GM10266 (cell line): ENCODE data around the gene DIP2A.

Experiments
- DNase-seq: peaks from one replicate; pipeline ENCODE4 v3.0.0; 2012; ENCODE audit errors: extremely low spot score
- TF ChIP-seq, protein P1 (sequence below): IDR thresholded peaks from 2 replicates; pipeline ENCODE4 v1.5.1; 2012; ENCODE audit warnings: mild to moderate bottlenecking, low read depth; ENCODE audit not compliant: control insufficient read depth, insufficient read depth; ENCODE audit errors: missing control alignments

DIP2A gene

DNA sequence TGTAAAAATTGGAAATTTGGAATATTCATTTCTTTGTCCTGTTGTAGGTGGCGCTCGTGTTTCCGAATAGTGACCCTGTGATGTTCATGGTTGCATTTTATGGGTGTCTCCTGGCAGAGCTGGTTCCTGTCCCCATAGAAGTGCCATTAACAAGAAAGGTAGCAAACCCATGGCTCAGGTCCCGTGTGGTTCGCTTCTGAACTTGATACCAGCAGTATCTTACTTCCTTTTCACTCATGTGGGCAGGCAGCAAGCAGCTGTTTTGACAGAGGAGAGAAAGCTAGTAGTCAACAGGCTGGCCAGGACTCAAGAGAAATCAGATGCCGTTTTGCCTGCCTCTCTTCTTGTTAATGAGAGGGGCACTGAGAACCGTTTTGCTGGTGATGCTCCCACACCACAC lies 73.4 kb downstream of the DIP2A start:
- TF ChIP-seq, protein P1, sequence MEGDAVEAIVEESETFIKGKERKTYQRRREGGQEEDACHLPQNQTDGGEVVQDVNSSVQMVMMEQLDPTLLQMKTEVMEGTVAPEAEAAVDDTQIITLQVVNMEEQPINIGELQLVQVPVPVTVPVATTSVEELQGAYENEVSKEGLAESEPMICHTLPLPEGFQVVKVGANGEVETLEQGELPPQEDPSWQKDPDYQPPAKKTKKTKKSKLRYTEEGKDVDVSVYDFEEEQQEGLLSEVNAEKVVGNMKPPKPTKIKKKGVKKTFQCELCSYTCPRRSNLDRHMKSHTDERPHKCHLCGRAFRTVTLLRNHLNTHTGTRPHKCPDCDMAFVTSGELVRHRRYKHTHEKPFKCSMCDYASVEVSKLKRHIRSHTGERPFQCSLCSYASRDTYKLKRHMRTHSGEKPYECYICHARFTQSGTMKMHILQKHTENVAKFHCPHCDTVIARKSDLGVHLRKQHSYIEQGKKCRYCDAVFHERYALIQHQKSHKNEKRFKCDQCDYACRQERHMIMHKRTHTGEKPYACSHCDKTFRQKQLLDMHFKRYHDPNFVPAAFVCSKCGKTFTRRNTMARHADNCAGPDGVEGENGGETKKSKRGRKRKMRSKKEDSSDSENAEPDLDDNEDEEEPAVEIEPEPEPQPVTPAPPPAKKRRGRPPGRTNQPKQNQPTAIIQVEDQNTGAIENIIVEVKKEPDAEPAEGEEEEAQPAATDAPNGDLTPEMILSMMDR = no peak
- no peak for DNase-seq

DNA sequence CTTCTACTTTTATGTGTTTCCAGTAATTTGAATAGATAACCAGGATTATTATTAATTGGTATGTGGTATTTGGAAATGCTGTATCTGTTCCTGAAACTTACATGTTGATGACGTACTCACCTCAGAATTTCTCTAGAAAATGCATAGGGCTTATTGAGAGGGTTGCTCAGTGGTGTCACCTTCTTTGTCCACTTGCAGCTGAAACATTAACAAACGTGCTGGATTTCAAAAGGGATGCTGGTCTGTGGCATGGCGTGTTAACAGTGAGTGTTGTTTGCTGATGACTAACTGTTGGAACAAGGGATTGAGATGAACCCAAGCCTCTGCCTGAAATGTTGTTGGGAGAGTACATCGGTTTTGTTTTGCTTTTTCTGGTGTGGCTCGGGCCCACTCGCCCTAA lies 78.3 kb downstream of the DIP2A start:
- no peak for DNase-seq
- TF ChIP-seq, protein P1 = no peak

DNA sequence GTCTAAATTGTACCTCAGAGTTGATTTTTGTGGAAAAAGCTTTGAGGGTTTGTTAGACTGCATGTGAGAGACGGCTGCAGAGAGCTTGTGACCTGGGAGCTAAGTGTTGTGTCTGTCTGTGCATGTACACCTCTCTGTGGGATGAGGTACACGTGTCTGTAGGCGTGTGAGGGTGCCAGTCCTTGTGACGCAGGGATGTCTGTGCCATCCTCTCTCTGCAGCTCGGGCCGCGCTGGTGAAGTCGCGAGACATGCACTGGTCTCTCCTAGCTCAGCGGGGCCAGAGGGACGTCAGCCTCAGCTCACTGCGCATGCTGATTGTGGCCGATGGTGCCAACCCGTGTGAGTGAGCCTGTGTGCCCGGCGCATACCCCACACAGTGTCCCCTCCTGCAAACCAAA lies 79.6 kb downstream of the DIP2A start:
- TF ChIP-seq, protein P1 = no peak
- DNase-seq = no peak

DNA sequence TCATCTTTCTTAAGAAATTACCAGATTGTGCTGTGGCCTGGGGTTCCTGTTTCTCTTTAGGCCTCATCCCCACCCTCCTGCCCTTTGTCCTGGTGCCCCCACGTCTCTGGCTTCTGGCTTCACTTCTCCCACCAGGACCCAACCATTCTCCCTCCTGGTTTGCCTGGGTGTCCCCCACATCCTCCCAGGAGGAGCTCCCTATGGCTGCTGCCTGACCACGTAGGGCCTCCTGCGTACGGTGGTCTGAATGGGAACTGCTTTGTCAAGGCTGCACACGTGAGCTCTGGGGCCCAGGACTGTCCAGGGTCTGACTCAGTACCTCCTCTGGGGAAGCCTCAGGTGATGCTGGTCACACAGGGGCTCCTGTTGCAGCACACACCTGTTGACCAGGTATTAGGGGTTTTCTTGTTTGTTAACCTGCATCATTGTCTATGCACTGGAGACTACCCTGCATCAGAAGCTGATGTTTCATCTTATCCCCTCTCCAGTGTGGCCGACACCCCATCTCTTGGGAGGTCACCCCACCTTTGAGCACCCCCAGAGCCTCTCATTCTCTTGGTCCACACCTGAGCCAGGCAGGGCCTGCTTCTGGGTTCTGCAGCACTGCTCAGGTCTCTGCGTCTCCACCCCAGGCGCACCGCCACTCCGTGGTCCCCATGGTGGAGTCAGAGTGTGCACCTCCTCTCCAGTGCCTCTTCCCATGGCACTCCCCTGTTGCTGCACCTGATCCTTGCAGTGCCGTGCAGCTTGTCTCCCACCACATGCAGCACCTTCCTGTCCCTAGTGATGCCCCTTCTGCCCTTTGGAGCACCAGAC lies 80.4 kb downstream of the DIP2A start:
- TF ChIP-seq, protein P1 = no peak
- DNase-seq = no peak

DNA sequence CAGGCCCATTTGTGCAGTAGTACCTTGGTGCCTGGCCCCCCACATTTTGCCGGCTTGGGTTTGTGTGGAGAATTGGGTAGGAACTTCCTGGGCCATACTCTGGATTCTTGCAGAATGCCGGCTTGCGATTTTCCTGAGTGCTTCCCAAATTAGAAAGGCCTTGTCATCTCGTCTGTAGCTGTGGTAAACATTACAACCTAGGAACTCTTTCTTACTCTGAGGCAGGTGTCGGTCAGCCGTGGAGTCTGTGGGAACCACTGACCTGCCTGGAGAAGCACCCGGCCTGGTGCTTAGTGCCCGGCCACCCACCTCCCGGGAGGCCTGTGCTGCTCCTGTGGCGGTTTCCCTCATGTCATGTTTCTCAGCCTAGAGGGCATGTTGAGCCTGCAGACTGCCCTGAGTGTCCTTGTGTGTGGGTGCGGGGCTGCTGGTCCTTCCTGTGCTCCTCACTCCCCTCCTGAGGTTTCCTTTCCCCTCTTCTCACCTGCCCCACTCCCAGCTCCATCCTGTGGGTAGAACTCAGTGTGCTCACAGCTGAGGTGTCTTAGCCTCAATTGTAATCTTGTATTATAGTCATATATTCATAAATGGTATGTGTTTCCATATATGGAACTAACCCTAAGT lies 81.5 kb downstream of the DIP2A start:
- TF ChIP-seq, protein P1 = no peak
- DNase-seq = no peak

DNA sequence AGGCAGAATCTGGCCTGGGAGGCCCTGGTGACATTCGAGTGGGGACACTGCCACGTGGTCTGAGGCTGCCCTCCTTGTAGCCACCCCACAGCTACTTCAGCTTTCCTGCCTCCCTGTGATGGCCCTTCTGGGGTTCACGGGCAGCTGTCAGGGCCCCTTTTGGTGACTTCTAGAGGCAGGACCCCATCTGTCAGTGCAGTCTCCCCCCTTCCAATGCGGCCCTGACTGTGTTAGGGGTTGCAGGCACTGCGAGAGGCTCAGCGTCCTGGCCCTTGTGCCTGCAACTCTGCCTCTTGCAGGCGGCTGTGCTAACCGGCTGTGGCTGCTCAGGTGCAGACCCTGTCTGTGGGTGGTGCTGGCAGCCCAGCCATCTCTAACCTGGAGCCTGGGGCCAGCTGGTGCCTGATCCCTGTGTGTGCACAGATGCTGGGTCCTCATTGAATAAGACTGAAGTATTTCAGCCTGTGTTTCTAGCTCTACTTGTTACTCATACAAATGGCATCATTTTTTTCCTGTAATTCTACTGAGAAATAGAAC lies 84.0 kb downstream of the DIP2A start:
- TF ChIP-seq, protein P1 = no peak
- DNase-seq = no peak

DNA sequence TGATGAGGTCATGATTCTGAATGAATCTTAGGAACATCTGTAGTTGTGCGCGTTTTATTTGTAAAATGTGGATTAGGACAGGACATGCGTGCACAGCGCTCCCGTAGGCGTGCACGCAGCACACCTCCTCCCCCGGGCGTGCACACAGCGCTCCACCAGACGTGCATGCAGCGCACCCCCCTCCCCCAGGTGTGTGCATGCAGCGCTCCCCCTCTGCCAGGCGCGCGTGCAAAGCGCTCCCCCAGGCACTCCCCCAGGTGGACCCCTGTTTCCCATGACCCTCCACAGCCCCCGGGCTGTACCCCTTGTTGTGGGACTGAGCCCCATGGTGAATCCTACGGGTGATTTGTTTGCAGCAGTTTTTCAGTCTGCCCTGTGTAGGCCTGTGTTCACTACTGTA lies 84.6 kb downstream of the DIP2A start:
- TF ChIP-seq, protein P1 = no peak
- no peak for DNase-seq
